IgD-negative memory B cell (primary cell): Measurements from ENCODE around the gene CPNE1. TPM values are rescaled to one million over a fixed set of nuclear protein-coding genes. Genes with fewer than 3 reads are reported as not detected.
A peak's percentile ranks its signal among the peaks of the same experiment; 100 is the strongest.

Experiments
- H3K27ac Mint-ChIP-seq, 3 donors: one replicate each; pipeline ENCODE4 v1.8.0; 2020 to 2022; ENCODE audit warnings: mild to moderate bottlenecking in 3 of 3, mixed read lengths in 3 of 3, moderate library complexity in 1 of 3
- H3K27me3 Mint-ChIP-seq: one replicate; pipeline ENCODE4 v1.8.0; 2021; ENCODE audit warnings: mixed read lengths
- H3K36me3 Mint-ChIP-seq: one replicate; pipeline ENCODE4 v1.8.0; 2020; ENCODE audit warnings: mild to moderate bottlenecking, mixed read lengths
- H3K4me1 Mint-ChIP-seq, 3 donors: one replicate each; pipeline ENCODE4 v1.8.0; 2020 to 2022; ENCODE audit warnings: mixed read lengths in 3 of 3, mild to moderate bottlenecking in 1 of 3
- H3K4me3 Mint-ChIP-seq, 4 donors: one replicate each; pipeline ENCODE4 v1.8.0; 2020 to 2022; ENCODE audit warnings: mild to moderate bottlenecking in 4 of 4, mixed read lengths in 4 of 4, moderate library complexity in 3 of 4
- H3K9me3 Mint-ChIP-seq, 3 donors: one replicate each; pipeline ENCODE4 v1.8.0; 2020 to 2021; ENCODE audit warnings: mixed read lengths in 3 of 3, mild to moderate bottlenecking in 1 of 3
- polyA plus RNA-seq: library from polyadenylated mRNA; unstranded; fragments of 300-500 nt; fragmentation: Illumina TruSeq; gene quantifications from one replicate; pipeline ENCODE4 v1.2.3, GENCODE V29; 2021

The CPNE1 gene
- polyA plus RNA-seq, 1 donor from 2014 or later: 306 TPM

DNA sequence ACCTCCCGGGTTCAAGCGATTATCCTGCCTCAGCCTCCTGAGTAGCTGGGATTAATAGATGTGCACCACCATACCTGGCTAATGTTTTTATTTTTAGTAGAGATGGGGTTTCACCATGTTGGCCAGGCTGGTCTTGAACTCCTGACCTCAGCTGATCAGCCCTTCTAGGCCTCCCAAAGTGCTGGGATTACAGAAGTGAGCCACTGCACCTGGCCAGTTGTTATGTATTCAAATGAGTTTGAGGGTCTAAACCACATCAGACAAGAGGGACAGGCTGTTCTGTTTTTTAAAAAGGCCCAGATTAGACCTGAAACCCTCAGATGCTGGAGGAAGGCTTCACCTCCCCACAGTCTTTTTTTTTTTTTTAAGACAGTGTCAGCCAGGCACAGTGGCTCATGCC lies 53.2 kb downstream of the CPNE1 start:
- Mint-ChIP-seq H3K27me3 (peaks cover 2% of the 10 kb centered on the region), H3K4me1 (peaks cover 4 to 14% (median 11%) of the 10 kb centered on the region in 3 donors), H3K4me3 (peak overlapping the region in 3 of 4 donors; percentile 75 to 83 (median 82)), H3K27ac (peak overlapping the region in 2 of 3 donors; percentile 91 to 97), H3K36me3 (no peaks in the 10 kb centered on the region), H3K9me3 (no peaks in the 10 kb centered on the region)

DNA sequence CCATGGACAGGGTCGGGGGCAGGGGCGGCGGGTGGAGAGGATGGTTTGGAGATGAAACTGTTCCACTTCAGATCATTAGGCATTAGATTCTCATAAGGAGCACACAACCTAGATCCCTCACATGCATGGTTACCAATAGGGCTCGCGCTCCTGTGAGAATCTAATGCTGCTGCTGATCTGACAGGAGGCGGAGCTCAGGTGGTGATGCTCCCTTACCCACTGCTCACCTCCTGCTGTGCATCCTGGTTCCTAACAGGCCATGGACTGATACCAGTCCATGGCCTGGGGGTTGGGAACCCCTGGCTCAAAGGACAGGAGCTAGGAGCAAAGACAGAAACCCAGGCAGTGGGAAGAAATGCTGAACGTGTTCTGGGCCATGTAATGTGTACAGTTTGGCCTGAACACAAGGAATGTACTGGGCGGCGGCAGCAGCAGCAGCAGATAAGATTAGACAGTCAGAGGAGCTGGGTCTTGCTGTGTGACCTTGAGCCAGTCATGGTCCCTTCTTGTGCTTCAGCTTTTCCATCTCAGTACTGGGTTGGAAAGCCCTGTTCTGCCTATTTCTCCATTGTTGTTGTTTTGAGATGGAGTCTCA lies 53.8 kb downstream of the CPNE1 start:
- Mint-ChIP-seq H3K4me1 (peaks cover 0 to 13% (median 11%) of the 10 kb centered on the region in 3 donors), H3K27ac (peak overlapping the region in 2 of 3 donors; percentile 91 to 97), H3K9me3 (no peaks in the 10 kb centered on the region), H3K27me3 (peaks cover 2% of the 10 kb centered on the region), H3K4me3 (peak overlapping the region in 1 of 4 donors; percentile 54), H3K36me3 (no peaks in the 10 kb centered on the region)

DNA sequence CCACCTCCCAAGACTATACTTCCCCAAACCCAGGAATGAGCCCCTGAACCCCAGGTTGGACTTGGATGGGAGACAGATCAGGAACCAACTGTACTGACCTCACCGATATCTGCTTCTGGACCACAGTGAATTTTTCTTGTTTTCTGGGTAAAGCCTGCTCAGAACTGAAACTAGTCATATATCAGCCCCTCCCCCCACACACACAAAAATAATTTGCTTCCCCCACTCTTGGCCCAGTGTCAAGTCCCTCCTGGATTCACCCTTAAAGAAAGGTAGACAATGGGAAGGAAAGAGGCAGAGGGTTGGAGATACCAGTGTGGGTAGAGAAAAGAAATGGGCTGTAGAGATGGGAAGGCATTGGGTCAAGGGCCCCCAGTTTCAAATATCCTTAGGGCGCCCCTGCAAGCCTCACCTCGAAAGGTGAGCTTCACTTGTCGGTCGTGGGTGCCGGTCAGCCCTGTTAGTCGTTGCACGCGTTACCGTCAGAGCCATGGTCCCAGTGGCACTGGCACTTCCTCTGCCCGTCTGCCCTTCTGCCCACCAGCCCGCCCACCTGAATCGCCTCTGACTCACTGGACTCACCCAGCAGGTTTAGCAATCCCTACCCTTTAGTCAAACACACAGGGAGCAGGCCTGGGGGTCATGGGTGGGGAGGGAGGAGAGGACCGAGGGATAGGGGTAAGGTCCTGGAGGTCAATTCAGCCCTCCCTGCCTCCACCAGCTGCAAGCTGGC lies 57.5 kb downstream of the CPNE1 start:
- H3K9me3 Mint-ChIP-seq: no peaks in the 10 kb centered on the region
- no peak overlapping the region for H3K4me3 Mint-ChIP-seq
- H3K27ac Mint-ChIP-seq: no peak overlapping the region
- H3K27me3 Mint-ChIP-seq: no peaks in the 10 kb centered on the region
- H3K36me3 Mint-ChIP-seq: no peaks in the 10 kb centered on the region
- peaks cover 4 to 12% (median 9%) of the 10 kb centered on the region in 3 donors for H3K4me1 Mint-ChIP-seq

DNA sequence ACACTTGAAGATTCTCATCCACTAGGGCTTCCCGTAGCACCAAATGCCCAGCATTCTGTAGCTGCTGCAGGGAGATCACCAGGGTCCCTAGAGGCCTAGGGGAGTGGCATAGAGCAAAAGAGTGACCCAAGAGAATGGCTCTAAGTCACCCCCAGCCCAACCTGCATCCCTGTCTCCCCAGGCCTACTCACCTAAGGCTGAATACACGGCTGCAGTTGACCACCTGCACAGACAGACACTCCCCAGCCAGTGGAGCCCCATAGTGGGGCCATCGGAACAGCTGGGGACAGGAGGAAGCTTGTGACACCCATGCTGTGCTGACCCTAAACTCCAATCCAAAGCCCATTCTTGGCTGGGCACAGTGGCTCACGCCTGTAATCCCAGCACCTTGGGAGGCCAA lies 58.6 kb downstream of the CPNE1 start:
- Mint-ChIP-seq H3K27ac (no peak overlapping the region), H3K4me3 (no peak overlapping the region), H3K36me3 (no peaks in the 10 kb centered on the region), H3K9me3 (no peaks in the 10 kb centered on the region), H3K4me1 (peaks cover 2 to 11% (median 8%) of the 10 kb centered on the region in 3 donors), H3K27me3 (peaks cover 2% of the 10 kb centered on the region)

DNA sequence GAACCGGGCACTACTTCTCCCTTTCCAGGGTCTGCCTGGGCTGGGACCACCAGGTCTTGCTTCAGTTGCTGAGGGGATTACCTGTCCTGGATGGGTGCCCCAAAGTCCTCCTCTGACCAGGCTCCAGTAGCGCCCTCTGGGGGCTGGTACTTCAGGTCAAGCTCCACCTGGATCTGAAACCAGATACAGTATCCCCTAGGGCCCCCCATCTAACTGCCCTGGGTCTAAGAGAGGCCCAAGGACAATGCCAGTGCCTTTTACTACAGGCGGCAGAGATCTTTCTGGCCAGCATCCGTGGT lies 60.3 kb downstream of the CPNE1 start:
- H3K27ac Mint-ChIP-seq: no peak overlapping the region
- peaks cover 8% of the 10 kb centered on the region for H3K27me3 Mint-ChIP-seq
- peaks cover 5 to 11% (median 8%) of the 10 kb centered on the region in 3 donors for H3K4me1 Mint-ChIP-seq
- H3K36me3 Mint-ChIP-seq: no peaks in the 10 kb centered on the region
- H3K4me3 Mint-ChIP-seq: peak overlapping the region in 1 of 4 donors; percentile 70
- H3K9me3 Mint-ChIP-seq: no peaks in the 10 kb centered on the region

DNA sequence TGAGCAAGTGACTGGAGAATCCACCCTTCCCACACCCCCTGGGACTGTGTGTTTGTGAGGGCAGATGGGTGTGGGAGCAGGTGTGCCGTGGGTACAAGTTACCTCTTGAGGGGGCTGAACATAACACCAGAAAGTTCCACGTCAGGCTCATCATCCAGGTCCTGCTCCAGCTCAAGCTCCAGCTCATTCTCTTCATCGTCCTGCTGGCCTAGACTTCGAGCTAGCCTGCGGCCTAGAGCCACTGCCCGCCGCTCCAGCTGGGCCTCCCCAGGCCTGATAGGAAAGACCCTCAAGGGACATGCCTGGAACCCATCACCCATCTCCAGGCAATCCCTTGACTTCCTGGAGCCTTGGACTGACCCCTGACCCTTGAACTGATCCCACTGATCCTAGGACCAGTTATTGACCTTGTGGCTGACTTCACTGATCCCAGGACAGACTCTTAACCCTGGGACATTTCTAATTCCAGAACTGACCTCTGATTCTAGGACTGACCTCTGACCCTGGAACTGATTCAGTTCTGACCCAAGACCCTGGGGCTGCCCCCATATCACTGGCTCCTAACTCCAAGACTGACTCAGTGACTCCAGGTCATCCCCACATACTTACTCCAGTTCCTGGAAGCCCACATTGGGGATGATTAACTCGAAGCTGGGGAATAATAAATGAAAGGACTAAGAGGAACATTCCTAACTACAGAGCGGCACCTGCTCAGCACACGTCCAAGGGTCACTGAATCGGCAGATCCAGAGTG lies 60.8 kb downstream of the CPNE1 start:
- Mint-ChIP-seq H3K27me3 (peaks cover 12% of the 10 kb centered on the region), H3K4me1 (peaks cover 5 to 11% (median 8%) of the 10 kb centered on the region in 3 donors), H3K4me3 (peak overlapping the region in 3 of 4 donors; percentile 14 to 85 (median 14)), H3K36me3 (no peaks in the 10 kb centered on the region), H3K27ac (no peak overlapping the region), H3K9me3 (no peaks in the 10 kb centered on the region)

DNA sequence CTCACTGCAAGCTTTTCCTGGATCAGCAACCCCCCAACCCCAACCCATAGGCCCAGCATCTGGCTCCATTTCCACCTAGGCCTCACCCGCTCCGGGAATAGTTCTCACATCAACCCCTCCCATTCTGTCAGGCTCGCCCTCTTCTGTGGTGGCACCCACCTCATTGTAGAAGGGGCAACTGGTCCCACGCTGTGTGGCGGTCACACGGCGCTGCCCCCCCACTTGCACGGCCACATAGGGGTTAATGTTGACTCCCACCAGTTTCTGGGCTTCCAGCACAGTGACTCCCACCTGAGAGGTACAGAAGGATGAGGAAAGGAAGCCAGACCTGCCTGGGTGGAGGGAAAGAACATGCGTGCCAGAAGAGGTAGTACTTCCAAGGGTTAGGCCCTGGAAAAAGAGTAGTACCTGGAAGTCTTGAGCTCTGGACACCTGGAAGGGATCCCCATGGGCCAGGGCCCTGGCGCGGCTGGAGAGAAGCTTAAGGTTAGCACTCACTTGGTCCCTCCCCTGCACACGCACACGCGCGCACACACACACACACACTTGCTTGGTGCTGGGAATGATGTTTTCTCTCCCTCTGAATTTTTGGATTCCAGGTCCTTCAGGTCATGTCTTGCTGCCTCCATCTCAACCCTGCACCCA lies 61.7 kb downstream of the CPNE1 start:
- H3K27me3 Mint-ChIP-seq: peaks cover 16% of the 10 kb centered on the region
- no peak overlapping the region for H3K27ac Mint-ChIP-seq
- no peaks in the 10 kb centered on the region for H3K9me3 Mint-ChIP-seq
- H3K36me3 Mint-ChIP-seq: no peaks in the 10 kb centered on the region
- H3K4me1 Mint-ChIP-seq: peaks cover 5 to 11% (median 8%) of the 10 kb centered on the region in 3 donors
- peak overlapping the region in 1 of 4 donors; percentile 14 for H3K4me3 Mint-ChIP-seq

DNA sequence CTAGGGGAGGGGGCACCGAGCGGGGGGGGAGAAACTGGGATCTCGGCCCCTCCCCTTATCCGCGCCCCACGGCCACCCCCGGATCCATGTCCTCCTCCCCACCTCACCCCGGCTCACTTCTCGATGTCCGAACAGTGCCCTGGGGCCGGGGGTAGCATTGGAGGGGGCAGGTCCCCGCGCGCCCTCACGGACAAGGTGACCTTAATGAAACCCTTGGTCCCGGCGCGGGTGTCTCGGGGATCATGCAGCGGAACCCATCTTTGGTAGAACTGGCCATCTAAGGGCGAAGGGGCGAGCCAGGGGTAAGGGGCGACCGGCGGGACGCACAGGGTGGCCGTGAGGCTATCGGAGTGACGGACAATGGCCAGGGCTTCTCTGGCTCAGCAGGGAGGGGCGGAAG lies 62.7 kb downstream of the CPNE1 start:
- Mint-ChIP-seq H3K36me3 (no peaks in the 10 kb centered on the region), H3K4me1 (peaks cover 5 to 10% (median 8%) of the 10 kb centered on the region in 3 donors), H3K9me3 (no peaks in the 10 kb centered on the region), H3K27ac (peak overlapping the region in 1 of 3 donors; percentile 78), H3K27me3 (peaks cover 16% of the 10 kb centered on the region), H3K4me3 (peak overlapping the region in 3 of 4 donors; percentile 41 to 52 (median 45))

DNA sequence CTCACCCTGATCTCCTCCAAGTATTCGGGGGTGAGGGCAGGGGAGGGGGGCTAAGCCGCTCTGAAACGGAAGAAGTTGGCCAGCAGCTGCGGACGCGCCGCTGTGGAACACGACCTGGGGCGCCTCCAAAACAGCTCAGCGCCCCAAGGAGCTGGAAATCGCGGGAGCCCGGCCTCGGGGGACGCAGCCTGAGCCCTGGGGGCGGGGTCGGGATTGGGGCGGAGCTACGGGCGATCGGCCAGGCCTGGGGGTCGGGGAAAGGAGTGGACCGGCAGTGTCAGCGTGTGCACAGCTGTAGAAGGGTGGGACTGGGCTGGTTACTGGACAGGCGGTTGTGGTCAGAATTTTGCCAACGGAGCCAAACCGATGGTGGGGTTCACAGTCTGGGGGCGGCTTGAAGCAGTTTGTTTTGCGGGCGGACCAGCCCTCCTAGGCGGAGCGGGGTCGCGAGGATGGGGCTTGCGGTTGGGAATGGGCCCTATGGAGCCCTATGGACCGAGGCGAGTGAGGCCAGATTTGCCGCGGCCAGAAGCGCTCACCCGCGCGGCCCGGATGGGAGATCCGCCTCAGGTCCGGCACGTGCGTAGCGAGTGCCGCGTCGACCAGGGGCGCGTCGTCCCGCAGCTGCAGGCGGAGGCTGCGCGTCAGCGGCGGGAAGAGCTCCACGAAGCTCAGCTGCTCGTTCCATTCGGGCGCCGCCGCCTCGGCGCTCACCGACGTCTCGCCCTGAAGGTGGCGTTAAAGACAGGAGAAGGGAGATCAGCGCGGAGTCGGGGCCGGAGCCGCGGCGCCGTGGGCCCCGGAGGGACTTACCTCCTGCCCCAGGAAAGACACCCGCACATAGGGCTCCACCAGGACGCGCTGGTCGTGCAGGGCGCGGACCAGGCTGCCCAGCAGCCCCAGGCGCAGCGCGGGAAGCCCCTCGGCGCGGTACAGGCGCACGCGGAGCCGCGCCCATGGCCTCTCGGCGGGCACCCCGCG lies 63.4 kb downstream of the CPNE1 start:
- Mint-ChIP-seq H3K9me3 (no peaks in the 10 kb centered on the region), H3K27me3 (peaks cover 16% of the 10 kb centered on the region), H3K36me3 (no peaks in the 10 kb centered on the region), H3K27ac (peak overlapping the region in 2 of 3 donors; percentile 65 to 78), H3K4me1 (peaks cover 5 to 8% (median 7%) of the 10 kb centered on the region in 3 donors), H3K4me3 (peak overlapping the region; percentile 77 to 88 (median 84))

DNA sequence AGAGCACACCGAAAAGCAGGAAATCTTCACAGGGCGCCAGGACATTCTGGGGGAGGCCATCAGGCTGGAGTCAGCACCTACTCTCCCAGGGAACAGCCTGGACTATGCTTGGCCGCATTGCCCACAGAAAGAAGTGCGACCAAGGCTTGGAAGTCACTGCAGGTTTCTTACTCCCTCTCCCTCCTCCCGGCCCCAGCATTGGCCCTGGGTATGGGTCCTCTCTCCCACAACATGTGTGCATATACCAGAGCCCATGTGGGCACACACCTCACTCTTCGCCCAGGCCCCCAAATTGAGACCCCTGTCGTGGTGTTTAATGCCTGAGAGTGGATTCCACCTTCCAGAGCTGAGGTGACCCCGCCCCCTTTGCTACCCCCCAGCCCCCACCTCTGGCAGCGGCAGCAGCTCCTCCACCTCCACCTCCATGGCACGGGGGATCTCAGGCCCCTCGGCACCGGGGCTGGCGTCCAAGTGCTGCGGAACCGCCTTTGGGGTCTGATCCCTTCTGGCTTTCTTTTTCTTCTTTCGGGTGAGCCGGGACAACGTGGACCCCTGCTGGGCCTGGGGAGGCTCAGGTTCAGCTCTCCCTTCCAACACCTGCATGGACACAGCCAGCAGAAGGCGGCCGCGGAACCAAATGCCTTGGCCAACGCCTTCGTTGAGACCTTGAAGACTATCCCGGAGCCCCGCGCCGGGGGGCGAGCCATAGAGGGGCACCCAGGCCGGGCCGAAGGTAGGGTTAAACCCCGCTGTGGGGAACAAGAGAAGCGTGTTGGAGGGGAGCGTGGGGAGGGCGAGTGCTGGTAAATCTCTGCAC lies 64.3 kb downstream of the CPNE1 start:
- Mint-ChIP-seq H3K27ac (peak overlapping the region in 1 of 3 donors; percentile 24), H3K4me3 (peak overlapping the region; percentile 65 to 88 (median 79)), H3K36me3 (no peaks in the 10 kb centered on the region), H3K4me1 (peaks cover 5 to 8% (median 7%) of the 10 kb centered on the region in 3 donors), H3K27me3 (peaks cover 16% of the 10 kb centered on the region), H3K9me3 (no peaks in the 10 kb centered on the region)

DNA sequence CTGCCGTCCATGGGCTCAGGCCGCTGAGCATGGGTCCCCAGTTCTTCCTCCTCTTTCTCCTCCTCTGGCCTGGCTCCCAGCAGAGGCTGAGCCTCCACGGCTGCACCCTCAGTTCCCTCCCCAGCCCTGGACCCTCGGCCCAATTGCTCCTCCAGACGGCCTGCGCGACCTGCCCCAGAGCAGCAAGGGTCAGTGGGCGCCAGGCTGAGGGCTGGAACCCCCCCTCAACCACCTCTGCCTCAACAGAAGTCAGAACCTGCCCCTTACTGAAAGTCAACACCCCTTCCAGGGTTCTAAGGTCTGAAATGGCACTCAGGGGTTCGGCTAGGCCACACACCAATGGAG lies 65.0 kb downstream of the CPNE1 start:
- H3K27me3 Mint-ChIP-seq: peaks cover 16% of the 10 kb centered on the region
- no peaks in the 10 kb centered on the region for H3K36me3 Mint-ChIP-seq
- H3K4me1 Mint-ChIP-seq: peaks cover 3 to 5% (median 4%) of the 10 kb centered on the region in 3 donors
- no peak overlapping the region for H3K27ac Mint-ChIP-seq
- peak overlapping the region in 1 of 4 donors; percentile 30 for H3K4me3 Mint-ChIP-seq
- H3K9me3 Mint-ChIP-seq: no peaks in the 10 kb centered on the region

DNA sequence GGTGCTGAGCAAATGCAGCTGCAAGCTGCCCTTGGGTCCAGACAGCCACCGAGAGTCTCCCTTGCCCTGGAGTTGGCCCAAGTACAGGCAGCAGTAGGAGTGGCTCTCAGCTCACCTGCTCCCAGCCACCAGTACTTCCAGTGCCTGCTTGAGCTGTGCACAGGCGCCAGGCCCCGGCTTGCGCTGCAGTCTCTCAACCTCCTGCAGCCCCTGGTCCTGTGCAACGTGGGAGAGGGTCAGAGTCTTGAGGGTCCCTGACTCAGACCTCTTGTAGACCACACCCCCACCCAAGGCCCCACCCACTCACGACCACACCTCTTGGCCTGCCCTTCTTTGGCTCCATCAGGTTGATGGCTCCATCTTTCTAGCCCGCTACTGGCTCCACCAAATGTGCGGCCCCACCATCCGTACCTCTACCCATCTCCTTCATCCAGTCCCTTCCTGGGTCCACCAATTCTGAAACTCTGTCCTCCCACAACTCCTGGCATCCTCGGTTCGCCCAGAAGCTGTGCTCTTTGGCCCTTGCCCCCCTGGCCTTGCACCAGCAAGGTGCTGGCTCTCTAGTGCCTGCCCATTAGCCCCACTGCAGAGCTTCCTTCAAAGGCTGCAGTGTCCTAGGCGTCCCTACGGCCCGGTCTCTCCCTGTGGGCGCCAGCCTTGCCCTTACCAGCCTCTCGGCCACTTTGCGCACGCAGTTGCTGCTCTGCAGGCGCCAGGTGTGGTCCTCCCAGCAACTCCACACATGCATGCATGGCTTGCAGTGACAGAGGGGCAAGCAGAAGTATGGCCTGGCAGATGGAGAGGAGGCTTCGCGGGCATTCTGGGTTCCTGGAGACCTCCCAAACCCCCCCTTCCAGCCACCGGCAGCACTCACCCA lies 65.6 kb downstream of the CPNE1 start:
- Mint-ChIP-seq H3K27me3 (peaks cover 16% of the 10 kb centered on the region), H3K9me3 (no peaks in the 10 kb centered on the region), H3K4me1 (peaks cover 2 to 4% (median 3%) of the 10 kb centered on the region in 3 donors), H3K36me3 (no peaks in the 10 kb centered on the region), H3K27ac (no peak overlapping the region), H3K4me3 (peak overlapping the region in 2 of 4 donors; percentile 5 to 10)
